HG03457 (cell line): ENCODE results near the gene PTCHD4.
"Not testable (repeated sequence)": the region's sequence is repeated elsewhere in the genome, so short reads cannot be mapped to it uniquely, and the experiment has no call there.

Experiments used
- ATAC-seq: cut with Tn5 transposase; IDR thresholded peaks from one replicate; pipeline ENCODE4 v1.9.1; 2021; ENCODE audit warnings: moderate number of reproducible peaks; ENCODE audit not compliant: unreplicated experiment

The PTCHD4 gene

DNA sequence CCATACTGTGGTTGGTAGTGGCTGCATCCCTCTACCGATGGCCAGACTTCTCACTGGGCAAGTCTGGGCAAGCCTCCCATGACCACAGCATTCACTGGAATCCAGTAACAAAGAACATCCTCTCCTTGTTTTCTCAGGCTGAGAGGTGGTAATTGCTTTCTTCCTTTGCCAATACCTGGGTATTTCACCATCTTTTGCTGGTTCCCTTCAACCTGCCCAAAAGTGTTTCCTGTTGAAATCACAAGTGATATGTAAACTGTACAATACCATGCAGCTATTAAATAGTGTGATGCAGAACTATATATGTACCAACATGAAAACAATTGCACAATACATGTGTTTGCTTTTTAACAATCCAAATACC is at the start of gene PTCHD4:
PTCHD4 (minus strand) TSS at position 55 of the 364 bp plus-strand sequence. CDS start 42,240 bp downstream, outside the sequence.
- no peak for ATAC-seq

DNA sequence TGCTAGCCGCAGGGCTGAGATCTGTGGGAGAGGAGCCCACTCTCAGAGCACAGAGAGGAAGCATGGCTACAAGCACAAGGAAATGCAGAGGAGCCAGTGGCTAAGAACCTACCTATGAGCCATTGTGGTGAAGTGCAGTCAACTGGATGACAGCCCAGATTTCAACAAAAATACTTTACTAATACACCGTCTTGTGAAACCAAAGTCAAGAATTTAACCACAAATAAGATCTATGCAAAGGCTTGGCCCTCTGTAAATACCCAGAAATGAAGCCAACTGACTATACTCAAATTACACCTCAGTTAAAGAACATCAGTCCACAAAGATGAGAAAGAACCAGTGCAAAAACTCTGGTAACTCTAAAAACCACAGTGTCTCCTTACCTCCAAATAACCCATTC is 40.1 kb upstream of the PTCHD4 start:
- no peak for ATAC-seq

DNA sequence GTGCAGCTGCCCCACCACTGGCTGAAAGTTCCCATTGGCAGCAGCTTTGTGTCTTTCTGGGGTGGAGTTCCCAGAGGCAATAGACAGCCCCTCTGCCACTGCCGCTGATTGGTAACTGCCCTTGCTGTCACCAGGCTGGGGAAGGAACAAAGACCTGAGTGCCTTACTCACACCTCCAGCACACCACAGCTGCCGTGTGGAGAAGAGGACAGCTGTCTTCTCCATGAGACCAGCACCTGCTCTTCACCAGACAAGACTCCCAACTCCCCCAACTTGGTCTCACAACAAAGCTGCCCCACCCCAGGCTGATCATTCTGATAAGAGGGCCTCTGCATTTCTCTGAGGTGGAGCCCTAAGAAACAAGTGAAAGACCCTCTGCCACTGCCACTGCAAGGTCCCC is 39.7 kb upstream of the PTCHD4 start:
- no peak for ATAC-seq

DNA sequence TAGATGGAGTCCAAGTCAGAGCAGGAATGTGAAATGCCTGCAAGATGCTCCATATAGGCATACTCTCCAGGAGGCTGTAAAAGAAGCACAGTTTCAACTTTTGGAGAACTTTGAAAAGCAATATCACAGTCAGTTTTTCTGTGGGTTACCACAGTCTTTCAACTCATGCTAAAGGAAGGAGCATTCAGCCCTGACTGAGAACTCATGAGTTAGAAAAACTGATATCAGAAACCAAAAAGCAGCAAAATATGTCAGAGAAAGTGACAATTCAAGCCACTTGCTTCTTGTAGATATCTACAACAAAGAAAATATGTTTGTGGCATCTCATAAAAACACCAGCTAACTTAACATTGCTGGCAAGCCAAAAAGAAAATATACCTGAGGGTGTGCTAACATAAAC is 36.1 kb upstream of the PTCHD4 start:
- ATAC-seq: no peak

DNA sequence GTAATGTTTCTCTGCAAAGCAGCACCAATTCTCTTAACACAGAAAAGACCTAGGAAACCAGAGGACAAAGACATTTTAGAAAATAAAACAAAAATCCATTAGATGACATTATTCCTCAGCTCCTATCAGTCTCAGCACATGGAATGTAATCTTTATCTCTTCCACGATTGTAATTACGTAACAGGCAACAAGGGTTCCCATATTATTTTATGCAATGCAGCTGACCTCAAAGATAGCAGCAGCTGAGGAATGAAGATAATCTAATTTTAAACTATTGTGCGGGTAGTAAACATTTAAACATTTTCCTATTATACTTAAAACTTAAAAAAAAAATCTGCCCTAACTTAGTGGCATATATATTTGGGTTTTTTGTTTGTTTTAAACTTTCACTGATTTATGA is 33.0 kb upstream of the PTCHD4 start:
- no peak for ATAC-seq

DNA sequence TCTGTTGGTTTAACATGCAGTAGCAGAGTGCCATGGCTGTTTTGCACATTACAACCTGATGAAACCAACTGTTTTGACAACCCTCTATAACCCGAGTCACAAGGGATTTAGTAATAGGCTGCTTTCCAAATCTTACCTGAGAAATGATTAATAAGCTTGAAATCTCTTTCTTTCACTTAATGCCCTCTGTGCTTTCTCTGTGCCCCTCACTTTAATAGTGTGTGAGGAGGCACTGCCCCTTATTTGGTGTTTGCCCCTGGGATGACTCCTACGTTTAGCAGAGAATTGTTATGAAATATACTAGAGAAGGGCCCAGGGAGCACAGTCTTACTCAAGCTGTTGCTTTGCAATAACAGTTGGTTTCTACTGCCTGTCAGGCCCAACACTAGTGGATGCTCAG is 31.0 kb upstream of the PTCHD4 start:
- no peak for ATAC-seq

DNA sequence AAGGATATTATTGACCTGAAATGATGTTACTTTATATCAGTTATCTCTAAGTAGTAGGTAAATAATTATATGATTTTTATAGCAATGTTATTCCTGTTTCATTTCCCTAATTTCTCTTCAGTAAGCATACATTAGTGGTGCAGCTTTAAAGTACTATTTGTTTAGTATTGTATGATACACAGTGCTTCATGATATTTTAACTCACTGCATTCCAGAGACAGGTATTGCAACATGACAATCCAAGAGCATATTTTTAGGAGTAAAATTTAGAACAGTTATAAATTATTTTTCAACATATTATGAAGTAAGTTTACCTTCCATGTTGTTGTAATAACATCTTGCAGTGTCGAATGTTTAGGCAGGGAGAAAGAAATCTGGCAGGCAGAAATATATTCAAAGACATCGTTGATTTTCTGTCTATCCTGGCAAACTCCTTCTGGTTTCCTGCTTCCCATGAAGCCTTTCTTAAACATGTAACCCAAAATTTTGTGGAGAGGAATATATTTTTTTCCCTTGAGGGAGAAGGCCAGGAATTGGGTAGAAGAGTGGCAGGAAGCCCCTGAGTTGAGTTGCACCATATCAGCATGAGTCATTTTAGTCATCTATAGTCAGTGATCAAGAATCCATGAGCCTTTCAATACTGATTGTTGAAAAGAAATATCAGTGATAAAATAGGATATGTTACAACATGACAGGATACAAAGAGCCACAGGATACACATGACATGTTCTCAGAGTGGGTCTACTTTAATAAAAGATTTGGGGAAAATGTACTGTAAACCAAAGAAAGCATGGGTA is 29.0 kb upstream of the PTCHD4 start:
- no peak for ATAC-seq

DNA sequence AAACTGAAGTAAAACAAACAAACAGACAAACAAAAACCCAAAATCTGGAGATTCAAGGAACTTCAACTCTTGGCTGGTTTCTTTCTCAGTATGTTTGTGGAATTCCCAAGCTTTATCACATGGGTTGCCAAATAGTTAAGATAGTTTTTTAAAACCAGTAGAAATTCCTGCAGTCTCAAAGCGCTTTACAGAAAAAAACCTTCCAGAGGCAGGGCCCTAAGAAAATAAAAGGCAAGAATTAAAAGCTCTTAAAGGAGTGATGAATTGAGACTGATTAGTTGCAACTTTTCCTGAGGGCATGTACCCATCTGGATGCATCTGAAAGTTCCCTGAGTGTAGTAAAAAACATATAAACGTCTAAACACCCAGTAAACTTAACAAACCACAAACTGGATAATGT is 25.9 kb upstream of the PTCHD4 start:
- ATAC-seq: no peak

DNA sequence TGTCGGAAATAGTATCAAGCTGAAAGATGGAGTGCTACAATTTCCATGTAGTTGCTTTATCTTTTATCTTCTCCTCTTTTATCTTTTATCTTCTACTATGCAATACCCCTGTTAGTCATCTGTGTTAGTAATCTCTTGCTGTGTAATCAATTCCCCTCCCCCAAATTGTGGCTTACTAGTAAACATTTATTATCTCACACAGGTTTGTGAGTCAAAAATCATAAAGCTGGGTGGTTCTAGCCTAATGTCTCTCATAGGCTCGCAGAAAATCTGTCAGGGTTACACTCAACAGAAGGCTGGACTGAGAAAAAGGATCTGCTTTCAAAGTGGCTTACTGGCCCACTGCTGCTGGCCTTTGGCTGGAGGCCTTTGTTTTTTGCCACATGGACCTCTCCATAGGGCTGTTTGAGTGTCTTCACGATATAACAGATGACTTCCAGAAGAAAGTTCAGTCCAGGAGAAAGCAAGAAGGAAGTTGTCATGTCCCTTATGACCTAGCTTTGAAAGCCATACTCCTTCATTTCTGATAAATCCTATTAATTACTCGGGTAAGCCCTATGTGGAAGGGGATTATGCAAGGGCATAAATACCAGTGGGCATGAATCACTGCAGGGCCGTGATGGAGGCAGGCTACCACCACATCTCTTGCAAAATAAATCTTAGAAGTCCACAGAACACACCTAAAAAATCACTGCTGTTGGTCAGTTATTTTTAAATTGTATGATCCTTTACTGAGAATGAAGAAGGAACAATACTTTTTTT is 24.5 kb upstream of the PTCHD4 start:
- ATAC-seq: no peak

DNA sequence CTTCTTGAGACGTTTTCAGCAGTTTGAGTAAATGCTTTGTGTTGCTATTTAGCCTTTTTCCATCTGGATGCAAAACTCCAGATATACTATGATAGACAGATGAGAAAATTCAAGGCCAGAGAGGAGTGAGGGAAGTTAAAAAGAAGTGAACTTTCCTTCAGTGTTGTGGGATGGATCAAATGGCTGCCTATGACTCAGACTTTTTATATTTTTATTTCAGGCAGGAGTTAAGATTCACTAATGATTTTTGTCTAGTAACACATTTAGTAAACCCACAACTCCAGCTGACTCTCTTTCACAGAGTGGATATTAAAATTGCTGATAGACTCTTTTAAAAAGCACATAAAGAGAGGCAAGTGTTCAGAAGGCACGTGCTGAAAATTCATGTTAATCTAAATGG is 23.2 kb upstream of the PTCHD4 start:
- no peak for ATAC-seq

DNA sequence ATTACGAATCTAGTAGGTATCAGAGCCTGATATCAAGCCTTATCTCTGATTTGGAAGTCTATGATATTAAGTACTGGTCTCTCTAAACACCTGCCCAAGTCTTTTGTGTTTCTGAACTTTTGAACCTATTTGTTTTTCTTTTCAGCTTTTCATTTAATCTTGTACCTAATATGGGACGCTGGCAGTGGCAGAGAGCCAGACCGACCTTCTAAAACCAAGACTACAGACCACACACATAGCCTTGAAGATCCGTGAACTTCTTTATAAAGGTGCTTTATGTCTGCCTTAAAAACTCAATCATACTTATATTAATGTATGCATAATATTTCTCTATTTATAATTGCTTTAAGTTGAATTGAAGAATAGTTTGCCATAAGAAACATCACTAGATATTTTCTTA is 12.6 kb upstream of the PTCHD4 start:
- ATAC-seq: no peak

DNA sequence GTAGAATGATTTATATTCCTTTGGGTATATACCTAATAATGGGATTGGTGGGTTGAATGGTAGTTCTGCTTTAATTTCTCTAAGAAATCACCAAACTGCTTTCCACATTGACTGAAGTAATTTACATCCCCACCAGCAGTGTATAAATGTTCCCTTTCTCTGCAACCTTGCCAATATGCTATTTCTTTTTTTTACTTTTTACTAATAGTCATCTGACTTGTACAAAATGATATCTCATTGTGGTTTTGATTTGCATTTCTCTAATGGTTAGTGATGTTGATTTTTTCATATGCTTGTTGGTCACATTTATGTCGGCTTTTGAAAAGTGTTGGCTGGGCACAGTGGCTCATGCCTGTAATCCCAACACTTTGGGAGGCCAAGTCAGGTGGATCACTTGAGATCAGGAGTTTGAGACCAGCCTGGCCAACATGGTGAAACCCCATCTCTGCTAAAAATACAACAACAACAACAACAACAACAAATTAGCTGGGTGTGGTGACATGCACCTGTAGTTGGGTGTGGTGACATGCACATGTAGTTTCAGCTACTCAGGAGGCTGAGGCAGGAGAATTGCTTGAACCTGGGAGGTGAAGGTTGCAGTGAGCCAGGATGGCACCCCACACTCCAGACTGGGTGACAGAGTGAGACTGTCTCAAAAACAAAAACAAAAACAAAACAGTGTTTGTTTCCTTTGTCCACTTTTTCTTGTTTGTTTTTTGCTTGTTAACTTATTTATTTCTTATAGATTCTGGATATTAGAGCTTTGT is 11.2 kb upstream of the PTCHD4 start:
- not testable (repeated sequence) for ATAC-seq

DNA sequence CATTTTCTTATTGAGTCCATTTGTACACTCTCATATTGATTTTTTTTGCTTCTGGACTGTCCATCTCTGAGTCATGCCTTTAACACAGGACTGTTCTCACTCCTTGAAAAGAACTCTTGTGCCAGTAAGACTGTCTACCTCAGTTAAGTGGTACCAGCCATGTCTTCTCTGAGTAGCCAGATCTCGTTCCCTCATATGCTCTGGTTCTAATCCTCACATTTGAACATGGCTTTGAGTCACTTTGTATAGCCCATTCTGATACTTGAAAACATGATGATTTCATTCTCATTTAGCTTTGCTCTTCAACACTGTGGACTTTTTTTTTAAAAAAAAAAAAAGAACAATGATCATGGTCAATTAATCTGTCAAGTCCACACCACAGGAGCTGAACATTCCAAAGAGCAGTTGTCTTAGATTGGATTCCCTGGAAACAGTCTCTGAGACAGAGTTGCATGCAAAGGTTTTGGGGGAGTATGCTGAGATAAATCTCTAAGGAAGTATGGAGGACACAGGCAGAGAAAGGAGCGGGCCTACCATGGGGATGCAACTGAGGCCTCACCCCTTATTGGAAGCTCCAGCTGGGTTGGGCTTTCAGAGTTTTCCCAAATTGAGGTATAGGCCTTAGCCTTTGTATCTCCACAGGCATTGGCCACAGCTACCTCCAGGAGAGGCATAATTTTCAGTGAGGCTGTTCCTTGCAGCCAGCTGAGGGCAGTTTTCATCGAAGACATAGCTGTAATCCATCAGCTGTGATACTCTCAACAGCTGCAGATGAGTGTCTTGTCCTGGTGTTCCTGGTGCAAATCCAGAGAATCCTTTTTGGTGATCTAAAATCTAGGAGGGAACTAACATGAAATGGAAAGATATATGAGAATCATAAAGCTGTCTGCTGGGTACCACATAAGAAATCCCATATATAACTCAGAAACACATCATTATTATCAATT is 6.0 kb upstream of the PTCHD4 start:
- no peak for ATAC-seq

DNA sequence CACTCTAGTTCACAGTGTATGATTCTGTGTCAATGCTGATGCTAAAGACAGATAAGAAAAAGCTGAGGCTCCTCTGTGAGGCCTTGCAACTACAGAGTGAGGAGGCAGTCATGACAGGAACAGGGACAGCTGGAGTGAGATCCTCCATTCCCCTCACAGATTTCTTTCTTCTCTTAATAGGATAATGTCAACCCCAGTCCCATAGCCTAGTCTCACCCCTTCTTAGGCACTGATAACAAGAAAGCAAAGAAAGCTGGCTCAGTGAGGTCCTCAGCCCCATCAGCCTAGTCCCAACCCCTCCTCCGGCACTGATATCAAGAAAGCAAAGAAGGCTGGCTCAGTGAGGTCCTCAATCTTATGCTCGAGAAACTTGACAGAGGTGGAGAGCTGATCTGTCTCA is 2.1 kb upstream of the PTCHD4 start:
- no peak for ATAC-seq

DNA sequence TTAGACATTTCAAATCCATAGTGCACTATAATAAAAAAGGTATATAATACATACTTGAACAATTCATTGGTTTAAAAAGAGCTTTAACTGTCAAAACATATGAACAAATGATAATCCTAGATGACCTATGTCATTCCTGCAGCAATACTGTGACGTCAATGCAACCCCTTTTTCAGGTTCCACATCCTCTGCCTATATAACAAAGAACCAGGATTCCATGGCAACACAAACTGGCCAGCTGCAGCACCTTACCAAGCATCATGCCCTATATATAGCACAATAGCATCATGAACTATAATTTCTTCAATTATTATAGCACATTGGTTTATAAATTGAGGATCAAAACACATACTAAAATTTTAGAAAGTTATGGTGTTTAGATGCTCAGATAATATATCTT is 578 bp upstream of the PTCHD4 start:
- no peak for ATAC-seq

DNA sequence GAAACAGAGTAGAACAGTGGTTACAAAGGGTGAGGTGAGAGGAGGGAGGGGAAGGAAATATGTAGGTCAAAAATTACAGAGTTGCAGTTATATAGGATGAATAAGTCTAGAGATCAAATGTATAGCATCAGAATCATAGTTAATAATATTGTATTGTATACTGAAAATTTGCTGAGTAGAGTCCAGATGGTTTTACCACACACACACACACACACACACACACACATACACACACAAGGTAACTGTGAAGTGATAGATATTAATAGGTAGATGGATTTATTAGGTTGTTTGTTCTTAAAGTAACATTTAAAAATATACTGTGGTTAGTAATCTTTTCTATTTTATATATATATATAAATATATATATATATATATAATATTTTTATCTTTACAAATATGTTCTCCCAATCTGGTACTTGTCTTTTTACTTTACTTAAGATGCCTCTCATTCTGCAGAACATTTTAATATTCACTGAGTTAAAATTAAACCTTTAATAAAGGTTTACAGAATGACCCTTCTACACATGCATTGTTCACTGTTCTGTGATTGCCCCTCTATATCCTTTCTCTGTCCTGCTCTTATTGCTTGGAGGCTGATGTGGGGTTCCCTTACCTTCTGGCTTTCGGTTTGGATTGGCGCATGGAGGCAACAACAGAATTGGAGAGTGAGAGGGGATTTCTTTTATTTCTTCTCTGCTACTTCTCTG is 408 bp downstream of the PTCHD4 start:
- ATAC-seq: no peak

DNA sequence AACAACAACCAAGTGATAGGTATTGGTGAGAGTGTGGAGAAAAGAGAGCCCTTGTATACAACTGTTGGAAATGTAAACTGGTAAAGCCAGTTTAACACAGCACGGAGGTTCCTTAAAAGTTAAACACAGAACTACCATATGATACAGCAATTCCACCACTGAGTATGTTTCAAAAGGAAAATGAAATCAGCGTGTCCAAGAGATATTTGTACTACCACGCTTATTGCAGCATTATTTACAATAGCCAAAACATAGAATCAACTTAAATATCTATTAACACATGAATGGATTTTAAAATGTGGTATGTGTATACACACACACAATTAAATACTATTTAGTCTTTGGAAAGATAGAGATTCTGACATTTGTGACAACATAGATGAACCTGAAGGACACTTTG is 1.1 kb downstream of the PTCHD4 start:
- no peak for ATAC-seq

DNA sequence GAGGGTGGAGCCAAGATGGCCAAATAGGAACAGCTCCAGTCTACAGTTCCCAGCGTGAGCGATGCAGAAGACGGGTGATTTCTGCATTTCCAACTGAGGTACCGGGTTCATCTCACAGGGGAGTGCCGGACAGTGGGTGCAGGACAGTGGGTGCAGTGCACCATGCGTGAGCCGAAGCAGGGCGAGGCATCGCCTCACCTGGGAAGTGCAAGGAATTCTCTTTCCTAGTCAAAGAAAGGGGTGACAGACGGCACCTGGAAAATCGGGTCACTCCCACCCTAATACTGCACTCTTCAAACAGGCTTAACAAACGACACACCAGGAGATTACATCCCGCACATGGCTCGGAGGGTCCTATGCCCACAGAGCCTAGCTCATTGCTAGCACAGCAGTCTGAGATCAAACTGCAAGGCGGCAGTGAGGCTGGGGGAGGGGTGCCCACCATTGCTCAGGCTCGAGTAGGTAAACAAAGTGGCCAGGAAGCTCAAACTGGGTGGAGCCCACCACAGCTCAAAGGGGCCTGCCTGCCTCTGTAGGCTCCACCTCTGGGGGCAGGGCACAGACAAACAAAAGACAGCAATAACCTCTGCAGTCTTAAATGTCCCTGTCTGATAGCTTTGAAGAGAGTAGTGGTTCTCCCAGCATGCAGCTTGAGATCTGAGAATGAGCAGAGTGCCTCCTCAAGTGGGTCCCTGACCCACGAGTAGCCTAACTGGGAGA is 8.4 kb downstream of the PTCHD4 start:
- ATAC-seq: not testable (repeated sequence)

DNA sequence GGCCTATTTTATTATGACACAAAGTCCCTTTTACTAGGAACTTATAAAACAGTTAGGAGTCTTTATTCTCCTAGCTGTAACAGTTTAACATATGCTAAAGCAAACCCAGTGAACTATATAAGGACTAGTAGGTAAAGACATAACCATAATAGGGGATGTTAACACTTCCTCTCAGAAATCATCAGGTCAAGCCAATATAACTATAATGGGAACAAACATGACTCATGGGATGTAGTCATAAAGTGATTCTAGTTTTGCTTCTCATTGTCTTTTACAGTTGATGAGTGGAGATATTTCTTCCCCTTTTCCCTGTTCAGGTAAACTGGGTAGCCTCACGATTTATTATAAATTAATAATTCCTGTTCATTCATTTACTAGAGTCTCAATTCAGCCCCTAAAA is 9.7 kb downstream of the PTCHD4 start:
- peak; percentile 86 for ATAC-seq

DNA sequence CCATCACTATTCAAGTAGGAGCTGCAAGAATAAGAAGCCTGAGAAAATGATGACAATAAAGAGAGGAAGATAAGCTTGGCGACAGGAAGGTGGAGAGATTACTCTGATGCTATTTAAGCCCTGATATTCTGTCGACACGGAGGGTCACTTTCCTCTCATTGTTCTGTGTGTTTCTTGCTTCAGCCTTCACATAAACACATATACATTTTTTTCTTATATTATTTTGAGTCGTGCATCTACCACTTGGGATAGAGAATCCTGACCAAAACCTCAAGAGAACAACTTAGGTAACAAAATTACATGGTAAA is 10.5 kb downstream of the PTCHD4 start:
- ATAC-seq: no peak
